ENCODE data around the gene DMRT3.

GRCh38 chr9:994005-994404 lies 17.6 kb downstream of the DMRT3 start:
- TF ChIP-seq CTCF (IDR thresholded peaks at IDR 0.05), result no peak
- no peak for TF ChIP-seq POLR2A (IDR thresholded peaks at IDR 0.05)

All from thyroid gland (tissue), 4 donors.